ENCODE results near the gene TTN.

DNA sequence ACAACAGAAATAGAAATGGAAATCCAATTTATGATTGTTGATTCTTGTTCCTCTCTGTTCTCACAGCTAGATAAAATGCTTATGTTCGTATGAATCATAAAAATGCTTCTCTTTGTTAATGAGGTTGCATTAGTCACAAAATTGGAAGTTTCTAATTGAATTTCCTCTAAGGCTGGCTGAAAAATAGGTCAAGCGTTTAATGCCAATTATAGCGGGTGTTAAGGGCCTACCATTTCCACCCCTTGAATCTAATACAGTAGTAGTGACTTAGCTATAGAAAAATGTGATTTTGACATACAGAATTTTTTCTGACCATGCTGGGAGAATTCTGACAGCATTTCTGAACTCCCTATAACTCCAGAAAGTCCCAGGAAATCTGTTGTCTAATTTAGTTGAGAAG, 107.1 kb downstream of the TTN start:
- TF ChIP-seq, protein P1, sequence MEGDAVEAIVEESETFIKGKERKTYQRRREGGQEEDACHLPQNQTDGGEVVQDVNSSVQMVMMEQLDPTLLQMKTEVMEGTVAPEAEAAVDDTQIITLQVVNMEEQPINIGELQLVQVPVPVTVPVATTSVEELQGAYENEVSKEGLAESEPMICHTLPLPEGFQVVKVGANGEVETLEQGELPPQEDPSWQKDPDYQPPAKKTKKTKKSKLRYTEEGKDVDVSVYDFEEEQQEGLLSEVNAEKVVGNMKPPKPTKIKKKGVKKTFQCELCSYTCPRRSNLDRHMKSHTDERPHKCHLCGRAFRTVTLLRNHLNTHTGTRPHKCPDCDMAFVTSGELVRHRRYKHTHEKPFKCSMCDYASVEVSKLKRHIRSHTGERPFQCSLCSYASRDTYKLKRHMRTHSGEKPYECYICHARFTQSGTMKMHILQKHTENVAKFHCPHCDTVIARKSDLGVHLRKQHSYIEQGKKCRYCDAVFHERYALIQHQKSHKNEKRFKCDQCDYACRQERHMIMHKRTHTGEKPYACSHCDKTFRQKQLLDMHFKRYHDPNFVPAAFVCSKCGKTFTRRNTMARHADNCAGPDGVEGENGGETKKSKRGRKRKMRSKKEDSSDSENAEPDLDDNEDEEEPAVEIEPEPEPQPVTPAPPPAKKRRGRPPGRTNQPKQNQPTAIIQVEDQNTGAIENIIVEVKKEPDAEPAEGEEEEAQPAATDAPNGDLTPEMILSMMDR (IDR thresholded peaks at IDR 0.05 in 2 of 3, conservative IDR thresholded peaks at IDR 0.05 in 1 of 3; ENCODE audit: borderline replicate concordance in 1 of 3, insufficient read depth in 1 of 3, low read depth in 2 of 3, low read length in 2 of 3), result no peak
- TF ChIP-seq EZH2phosphoT487 (IDR thresholded peaks at IDR 0.05; ENCODE audit: borderline replicate concordance), result no peak
- TF ChIP-seq POLR2AphosphoS5 (IDR thresholded peaks at IDR 0.05; ENCODE audit: low read depth, low read length), result no peak
- no peak for TF ChIP-seq YY1 (IDR thresholded peaks at IDR 0.05; ENCODE audit: extremely low read depth, insufficient replicate concordance, low read depth, low read length)
- no peak for TF ChIP-seq POLR2A (IDR thresholded peaks at IDR 0.05; ENCODE audit: borderline replicate concordance, extremely low read depth, insufficient read depth, insufficient read length)
- no peak for TF ChIP-seq ELF1 (IDR thresholded peaks at IDR 0.05; ENCODE audit: borderline replicate concordance, low read depth)
- TF ChIP-seq ZFX (IDR thresholded peaks at IDR 0.05), result no peak
- no peak for TF ChIP-seq EZH2 (IDR thresholded peaks at IDR 0.05)
- no peak for TF ChIP-seq SIN3A (IDR thresholded peaks at IDR 0.05; ENCODE audit: low read depth)
- TF ChIP-seq, protein P2, sequence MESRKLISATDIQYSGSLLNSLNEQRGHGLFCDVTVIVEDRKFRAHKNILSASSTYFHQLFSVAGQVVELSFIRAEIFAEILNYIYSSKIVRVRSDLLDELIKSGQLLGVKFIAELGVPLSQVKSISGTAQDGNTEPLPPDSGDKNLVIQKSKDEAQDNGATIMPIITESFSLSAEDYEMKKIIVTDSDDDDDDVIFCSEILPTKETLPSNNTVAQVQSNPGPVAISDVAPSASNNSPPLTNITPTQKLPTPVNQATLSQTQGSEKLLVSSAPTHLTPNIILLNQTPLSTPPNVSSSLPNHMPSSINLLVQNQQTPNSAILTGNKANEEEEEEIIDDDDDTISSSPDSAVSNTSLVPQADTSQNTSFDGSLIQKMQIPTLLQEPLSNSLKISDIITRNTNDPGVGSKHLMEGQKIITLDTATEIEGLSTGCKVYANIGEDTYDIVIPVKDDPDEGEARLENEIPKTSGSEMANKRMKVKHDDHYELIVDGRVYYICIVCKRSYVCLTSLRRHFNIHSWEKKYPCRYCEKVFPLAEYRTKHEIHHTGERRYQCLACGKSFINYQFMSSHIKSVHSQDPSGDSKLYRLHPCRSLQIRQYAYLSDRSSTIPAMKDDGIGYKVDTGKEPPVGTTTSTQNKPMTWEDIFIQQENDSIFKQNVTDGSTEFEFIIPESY (IDR thresholded peaks at IDR 0.05; ENCODE audit: extremely low read depth, insufficient replicate concordance, low read length), result no peak
- no peak for TF ChIP-seq RAD21 (IDR thresholded peaks at IDR 0.05; ENCODE audit: low read depth)
- TF ChIP-seq REST (IDR thresholded peaks at IDR 0.05; ENCODE audit: low read depth), result no peak
- TF ChIP-seq, protein P3, sequence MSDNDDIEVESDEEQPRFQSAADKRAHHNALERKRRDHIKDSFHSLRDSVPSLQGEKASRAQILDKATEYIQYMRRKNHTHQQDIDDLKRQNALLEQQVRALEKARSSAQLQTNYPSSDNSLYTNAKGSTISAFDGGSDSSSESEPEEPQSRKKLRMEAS (IDR thresholded peaks at IDR 0.05), result no peak
- no peak for TF ChIP-seq SP1 (IDR thresholded peaks at IDR 0.05; ENCODE audit: low read depth)

All from HCT116 (cell line).